H9 (cell line): Measurements from ENCODE around the gene IQSEC1. TPM values are rescaled to one million over a fixed set of nuclear protein-coding genes. Genes with fewer than 3 reads are reported as not detected.

Experiments
- DNase-seq: peaks from one replicate; pipeline ENCODE4 v3.0.0-alpha.2; 2017
- H2AFZ ChIP-seq: one replicate; pipeline ENCODE4 v1.6.1; 2013; ENCODE audit warnings: mild to moderate bottlenecking, low read length, control low read depth, moderate library complexity
- H2AK5ac ChIP-seq: 2 replicates; pipeline ENCODE4 v1.6.1; 2013; ENCODE audit warnings: low read length, control low read depth, mixed read lengths; ENCODE audit not compliant: insufficient read length
- H2BK120ac ChIP-seq: one replicate; pipeline ENCODE4 v1.6.1; 2013; ENCODE audit warnings: low read depth, mild to moderate bottlenecking, low read length, control low read depth, inconsistent platforms; ENCODE audit not compliant: poor library complexity, severe bottlenecking
- H2BK12ac ChIP-seq: 2 replicates; pipeline ENCODE4 v1.6.1; 2013; ENCODE audit warnings: low read length, control low read depth, mixed read lengths, low read depth; ENCODE audit not compliant: insufficient read length
- H2BK15ac ChIP-seq: 2 replicates; pipeline ENCODE4 v1.6.1; 2013; ENCODE audit warnings: low read depth, low read length, control low read depth
- H2BK20ac ChIP-seq: one replicate; pipeline ENCODE4 v1.6.1; 2013; ENCODE audit warnings: low read depth, mild to moderate bottlenecking, low read length, control low read depth, inconsistent platforms; ENCODE audit not compliant: poor library complexity, severe bottlenecking
- H2BK5ac ChIP-seq: 2 replicates; pipeline ENCODE4 v1.6.1; 2013; ENCODE audit warnings: low read length, control low read depth, mixed read lengths; ENCODE audit not compliant: insufficient read length
- H3K14ac ChIP-seq: 2 replicates; pipeline ENCODE4 v1.6.1; 2013; ENCODE audit warnings: low read length, control low read depth; ENCODE audit not compliant: insufficient read depth
- H3K18ac ChIP-seq: 2 replicates; pipeline ENCODE4 v1.6.1; 2013; ENCODE audit warnings: low read depth, mild to moderate bottlenecking, mixed read lengths, low read length, control low read depth; ENCODE audit not compliant: insufficient read length
- H3K23ac ChIP-seq: 2 replicates; pipeline ENCODE4 v1.6.1; 2013; ENCODE audit warnings: low read length, control low read depth, mixed read lengths, low read depth; ENCODE audit not compliant: insufficient read length
- H3K23me2 ChIP-seq: 2 replicates; pipeline ENCODE4 v1.6.1; 2013; ENCODE audit warnings: low read depth, mild to moderate bottlenecking, mixed read lengths, low read length, control low read depth; ENCODE audit not compliant: insufficient read length, poor library complexity, severe bottlenecking
- H3K27ac ChIP-seq: 2 replicates; pipeline ENCODE4 v1.5.1; 2013; ENCODE audit warnings: low read length, control low read depth, mixed read lengths, low read depth; ENCODE audit not compliant: insufficient read length
- H3K27me3 ChIP-seq: 2 replicates; pipeline ENCODE4 v1.6.1; 2013; ENCODE audit warnings: low read length, control low read depth, inconsistent platforms; ENCODE audit not compliant: insufficient read depth
- H3K4ac ChIP-seq: 2 replicates; pipeline ENCODE4 v1.6.1; 2013; ENCODE audit warnings: low read depth, mild to moderate bottlenecking, control low read depth, inconsistent platforms, low read length, moderate library complexity
- H3K4me1 ChIP-seq: 2 replicates; pipeline ENCODE4 v1.6.1; 2013; ENCODE audit warnings: low read length, control low read depth, inconsistent platforms; ENCODE audit not compliant: insufficient read depth
- H3K4me2 ChIP-seq: 2 replicates; pipeline ENCODE4 v1.6.1; 2013; ENCODE audit warnings: low read length, control low read depth, mixed read lengths; ENCODE audit not compliant: insufficient read length, insufficient read depth
- H3K56ac ChIP-seq: 2 replicates; pipeline ENCODE4 v1.6.1; 2013; ENCODE audit warnings: low read depth, mild to moderate bottlenecking, mixed read lengths, low read length, control low read depth; ENCODE audit not compliant: insufficient read length
- H3K79me1 ChIP-seq: 2 replicates; pipeline ENCODE4 v1.6.1; 2013; ENCODE audit warnings: low read depth, mild to moderate bottlenecking, moderate library complexity, low read length, control low read depth, inconsistent platforms; ENCODE audit not compliant: insufficient read depth, poor library complexity, severe bottlenecking
- H3K79me2 ChIP-seq: 2 replicates; pipeline ENCODE4 v1.6.1; 2013; ENCODE audit warnings: low read length, control low read depth, inconsistent platforms; ENCODE audit not compliant: insufficient read depth
- H3K9ac ChIP-seq: 2 replicates; pipeline ENCODE4 v1.6.1; 2013; ENCODE audit warnings: low read length, control low read depth, mixed read lengths; ENCODE audit not compliant: insufficient read length; ENCODE audit errors: extremely low read depth
- H3K9me3 ChIP-seq: one replicate; pipeline ENCODE4 v1.6.1; 2013; ENCODE audit warnings: low read depth, low read length, inconsistent platforms; ENCODE audit not compliant: control insufficient read depth
- H3T11ph ChIP-seq: one replicate; pipeline ENCODE4 v1.6.1; 2013; ENCODE audit warnings: mild to moderate bottlenecking, low read length, control low read depth, inconsistent platforms
- H4K20me1 ChIP-seq: one replicate; pipeline ENCODE4 v1.6.1; 2013; ENCODE audit not compliant: control insufficient read depth, insufficient read length, insufficient read depth
- H4K5ac ChIP-seq: 2 replicates; pipeline ENCODE4 v1.6.1; 2013; ENCODE audit warnings: low read depth, mild to moderate bottlenecking, mixed read lengths, low read length, control low read depth; ENCODE audit not compliant: insufficient read length
- H4K8ac ChIP-seq: replicated peaks from 2 replicates; pipeline ENCODE4 v1.6.1; 2013; ENCODE audit warnings: low read length, control low read depth, mixed read lengths, low read depth; ENCODE audit not compliant: insufficient read length
- H4K91ac ChIP-seq: 2 replicates; pipeline ENCODE4 v1.6.1; 2013; ENCODE audit warnings: low read depth, mild to moderate bottlenecking, moderate library complexity, mixed read lengths, low read length, control low read depth; ENCODE audit not compliant: insufficient read length
- H3K27ac Mint-ChIP-seq, 3 experiments: 2 replicates in 2 of 3; 3 replicates in 1 of 3; pipeline ENCODE4 v1.8.0; 2020 to 2021; ENCODE audit warnings: mixed read lengths in 3 of 3, mild to moderate bottlenecking in 1 of 3, moderate library complexity in 1 of 3
- H3K27me3 Mint-ChIP-seq: 2 replicates; pipeline ENCODE4 v1.8.0; 2021; ENCODE audit warnings: low read depth, mild to moderate bottlenecking, moderate library complexity, mixed read lengths
- H3K36me3 Mint-ChIP-seq, 3 experiments: 2 replicates in 2 of 3; 3 replicates in 1 of 3; pipeline ENCODE4 v1.8.0; 2020 to 2021; ENCODE audit warnings: low read depth in 3 of 3, mixed read lengths in 3 of 3; ENCODE audit not compliant: insufficient read depth in 1 of 3
- H3K4me1 Mint-ChIP-seq, 2 experiments: 2 replicates each; pipeline ENCODE4 v1.8.0; 2020; ENCODE audit warnings: mixed read lengths in 2 of 2
- H3K4me3 Mint-ChIP-seq, 2 experiments: 2 replicates in 1 of 2; 3 replicates in 1 of 2; pipeline ENCODE4 v1.8.0; 2020 to 2021; ENCODE audit warnings: mild to moderate bottlenecking in 2 of 2, mixed read lengths in 2 of 2, moderate library complexity in 1 of 2
- H3K9me3 Mint-ChIP-seq, 2 experiments: 2 replicates in 1 of 2; 3 replicates in 1 of 2; pipeline ENCODE4 v1.8.0; 2020; ENCODE audit warnings: mild to moderate bottlenecking in 2 of 2, mixed read lengths in 2 of 2, moderate library complexity in 1 of 2
- WGBS: extraction: QIAGEN DNeasy Blood & Tissue Kit; methylation state at CpG from one replicate; pipeline ENCODE4 v1.1.7; 2013; ENCODE audit warnings: missing lambda C conversion rate, low lambda C conversion rate, mixed read lengths; ENCODE audit not compliant: insufficient read length; ENCODE audit errors: extremely low coverage; 5-methylcytosine and 5-hydroxymethylcytosine counted together
- total RNA-seq: library from RNA; stranded (reverse); gene quantifications from 2 replicates; pipeline ENCODE4 v1.2.1, GENCODE V29; 2021
- TF ChIP-seq, protein P1 (sequence below): fragments of 200-600 bp; sonication (generic); conservative IDR thresholded peaks from 3 replicates; pipeline ENCODE4 v1.8.0; 2021; ENCODE audit warnings: antibody characterized with exemption, mild to moderate bottlenecking

IQSEC1 gene
- total RNA-seq, 1 experiment from 2014 or later, result 19.1 TPM

DNA sequence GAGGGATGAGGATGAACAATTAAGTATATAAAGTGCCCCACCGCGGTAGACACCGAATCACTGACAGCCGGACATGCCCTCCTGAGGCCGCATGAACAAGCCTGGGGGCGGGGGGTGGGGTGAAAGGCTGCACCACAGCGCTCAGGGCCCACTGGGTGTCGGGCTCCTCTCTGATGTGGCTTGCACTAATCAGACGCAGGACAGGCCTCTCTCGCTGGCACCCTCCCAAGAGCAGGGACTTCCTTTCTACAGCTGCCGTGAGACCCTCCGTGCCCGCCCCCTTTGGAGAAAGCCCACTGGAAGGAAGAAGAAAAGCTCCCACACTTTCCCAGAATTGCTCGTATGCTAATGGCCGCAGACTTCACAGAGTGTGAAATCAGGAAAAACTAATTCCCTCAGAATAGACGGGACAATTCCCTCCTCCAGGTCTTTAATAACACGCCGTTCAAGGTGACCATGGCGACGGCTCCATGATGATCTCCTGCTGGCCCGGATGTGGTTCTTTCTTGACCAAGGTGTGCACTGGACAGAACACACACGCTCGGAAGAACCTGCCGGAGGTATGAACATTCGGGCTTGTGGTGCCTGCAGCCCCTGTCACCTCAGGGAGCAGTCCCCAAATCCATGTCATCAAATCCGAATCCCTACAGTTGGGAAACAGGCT lies 32.0 kb downstream of the IQSEC1 start:
- Histone ChIP-seq H3K23me2 (no peaks in the 10 kb centered on the region), H3K4ac (no peak overlapping the region), H3K27me3 (no peaks in the 10 kb centered on the region), H2AFZ (no peak overlapping the region), H3K4me2 (no peak overlapping the region), H4K20me1 (no peaks in the 10 kb centered on the region), H2BK120ac (no peak overlapping the region), H2BK5ac (no peak overlapping the region), H3K23ac (no peak overlapping the region), H3K9me3 (no peaks in the 10 kb centered on the region), H2BK20ac (no peak overlapping the region), H3K14ac (no peak overlapping the region; the same call in 1 of the 2 replicates), H3K79me2 (no peaks in the 10 kb centered on the region), H4K5ac (no peak overlapping the region), H3K18ac (no peak overlapping the region), H3K9ac (no peak overlapping the region), H4K91ac (no peak overlapping the region), H3K27ac (no peak overlapping the region), H2BK12ac (no peak overlapping the region), H4K8ac (no peak overlapping the region), H3K4me1 (no peaks in the 10 kb centered on the region), H3T11ph (no peak overlapping the region), H3K79me1 (no peaks in the 10 kb centered on the region), H2AK5ac (no peak overlapping the region), H2BK15ac (no peak overlapping the region), H3K56ac (no peak overlapping the region)
- TF ChIP-seq, protein P1, sequence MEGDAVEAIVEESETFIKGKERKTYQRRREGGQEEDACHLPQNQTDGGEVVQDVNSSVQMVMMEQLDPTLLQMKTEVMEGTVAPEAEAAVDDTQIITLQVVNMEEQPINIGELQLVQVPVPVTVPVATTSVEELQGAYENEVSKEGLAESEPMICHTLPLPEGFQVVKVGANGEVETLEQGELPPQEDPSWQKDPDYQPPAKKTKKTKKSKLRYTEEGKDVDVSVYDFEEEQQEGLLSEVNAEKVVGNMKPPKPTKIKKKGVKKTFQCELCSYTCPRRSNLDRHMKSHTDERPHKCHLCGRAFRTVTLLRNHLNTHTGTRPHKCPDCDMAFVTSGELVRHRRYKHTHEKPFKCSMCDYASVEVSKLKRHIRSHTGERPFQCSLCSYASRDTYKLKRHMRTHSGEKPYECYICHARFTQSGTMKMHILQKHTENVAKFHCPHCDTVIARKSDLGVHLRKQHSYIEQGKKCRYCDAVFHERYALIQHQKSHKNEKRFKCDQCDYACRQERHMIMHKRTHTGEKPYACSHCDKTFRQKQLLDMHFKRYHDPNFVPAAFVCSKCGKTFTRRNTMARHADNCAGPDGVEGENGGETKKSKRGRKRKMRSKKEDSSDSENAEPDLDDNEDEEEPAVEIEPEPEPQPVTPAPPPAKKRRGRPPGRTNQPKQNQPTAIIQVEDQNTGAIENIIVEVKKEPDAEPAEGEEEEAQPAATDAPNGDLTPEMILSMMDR, result no peak
- Mint-ChIP-seq H3K27me3 (peaks cover 4% of the 10 kb centered on the region; the same call in 1 of the 2 replicates), H3K4me3 (no peak overlapping the region), H3K9me3 (no peaks in the 10 kb centered on the region), H3K36me3 (no peaks in the 10 kb centered on the region), H3K27ac (0 out of 7 replicates have a peak overlapping the region, but pooled peaks of 1 of the 3 experiments have one; percentile 35), H3K4me1 (peaks cover 34 to 50% of the 10 kb centered on the region in 2 experiments)
- no peak for DNase-seq
- WGBS, result no CpG with 5 or more reads among the region's 26 CpGs
